T1000 (cell line): ENCODE data around the gene RPL13A.

Source experiments
- DNase-seq: peaks from one replicate; lab custom pipeline; 2025; ENCODE audit warnings: mixed read lengths; lab: John Stamatoyannopoulos, UW

RPL13A gene

GRCh38 chr19:49481020-49481683 lies 6.3 kb upstream of the RPL13A start:
- DNase-seq: no peak

DNA sequence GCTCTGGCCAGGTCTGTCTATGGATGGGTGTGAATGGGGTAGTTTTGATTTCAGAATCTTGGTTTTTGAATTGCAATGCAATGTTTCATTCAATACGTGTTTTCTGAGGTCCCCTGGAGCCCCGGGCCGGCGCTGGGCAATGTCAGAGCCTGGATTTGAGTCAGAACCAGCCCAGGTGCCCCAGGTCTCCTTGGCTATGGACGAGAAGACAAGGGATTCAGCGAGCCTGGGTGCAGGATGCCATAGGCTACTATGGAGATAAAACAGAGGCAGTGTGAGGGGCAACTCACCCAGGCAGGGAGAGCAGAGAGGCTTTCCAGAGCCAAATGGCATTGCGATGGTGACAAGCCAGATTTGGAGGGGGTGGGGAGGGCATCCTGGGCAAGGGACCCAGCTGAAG lies 1.2 kb upstream of the RPL13A start:
- DNase-seq: no peak

GRCh38 chr19:49486710-49487276 lies 615 bp upstream of the RPL13A start:
- no peak for DNase-seq

GRCh38 chr19:49488046-49488862 lies 846 bp downstream of the RPL13A start:
- no peak for DNase-seq

- DNase-seq: no peak
These were observed 1.6 kb downstream of the RPL13A start for GRCh38 chr19:49488863-49489537.

DNA sequence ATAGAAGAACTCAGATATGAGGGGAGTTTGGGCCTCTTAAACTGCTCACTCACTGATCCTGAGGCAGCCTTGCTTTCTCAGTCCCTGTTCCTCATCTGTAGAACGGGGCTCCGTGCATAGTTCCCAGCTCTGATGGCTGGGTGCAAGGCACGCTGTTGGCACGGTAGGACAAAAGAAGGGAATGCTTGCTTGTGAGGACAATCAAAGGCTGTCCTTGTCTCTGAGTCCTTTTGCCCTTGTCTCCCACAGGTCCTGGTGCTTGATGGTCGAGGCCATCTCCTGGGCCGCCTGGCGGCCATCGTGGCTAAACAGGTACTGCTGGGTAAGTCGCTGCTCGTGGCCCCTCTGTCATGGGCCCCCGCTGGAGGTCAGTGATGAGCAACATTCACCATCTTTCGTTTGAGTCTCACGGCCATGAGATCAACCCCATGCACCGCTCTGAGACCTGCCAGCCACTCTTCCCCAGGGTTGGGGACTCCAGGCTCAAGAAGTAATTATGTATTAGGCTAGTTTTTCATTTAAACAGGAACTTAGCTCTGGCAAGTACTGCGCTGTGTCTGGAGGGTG lies 2.3 kb downstream of the RPL13A start:
- DNase-seq: no peak

GRCh38 chr19:49490287-49491029 lies 3.0 kb downstream of the RPL13A start:
- DNase-seq: no peak

- no peak for DNase-seq
These were observed 3.8 kb downstream of the RPL13A start for GRCh38 chr19:49491030-49491803.

DNA sequence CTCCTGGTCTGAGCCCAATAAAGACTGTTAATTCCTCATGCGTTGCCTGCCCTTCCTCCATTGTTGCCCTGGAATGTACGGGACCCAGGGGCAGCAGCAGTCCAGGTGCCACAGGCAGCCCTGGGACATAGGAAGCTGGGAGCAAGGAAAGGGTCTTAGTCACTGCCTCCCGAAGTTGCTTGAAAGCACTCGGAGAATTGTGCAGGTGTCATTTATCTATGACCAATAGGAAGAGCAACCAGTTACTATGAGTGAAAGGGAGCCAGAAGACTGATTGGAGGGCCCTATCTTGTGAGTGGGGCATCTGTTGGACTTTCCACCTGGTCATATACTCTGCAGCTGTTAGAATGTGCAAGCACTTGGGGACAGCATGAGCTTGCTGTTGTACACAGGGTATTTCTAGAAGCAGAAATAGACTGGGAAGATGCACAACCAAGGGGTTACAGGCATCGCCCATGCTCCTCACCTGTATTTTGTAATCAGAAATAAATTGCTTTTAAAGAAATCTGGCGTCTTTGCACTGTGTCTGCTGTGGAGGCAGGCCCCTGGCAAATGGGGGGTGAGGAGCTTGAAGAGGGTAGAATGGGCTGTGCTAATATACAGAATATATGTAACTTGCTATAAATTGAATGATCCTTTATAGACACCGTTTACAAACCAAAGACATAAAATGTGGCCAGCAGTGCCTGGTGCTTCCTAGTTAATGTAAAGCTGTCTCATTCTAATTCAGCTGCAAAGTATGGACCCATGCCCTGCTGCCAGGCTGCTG lies 4.6 kb downstream of the RPL13A start:
- DNase-seq: no peak

GRCh38 chr19:49492573-49493405 lies 5.4 kb downstream of the RPL13A start:
- no peak for DNase-seq

DNA sequence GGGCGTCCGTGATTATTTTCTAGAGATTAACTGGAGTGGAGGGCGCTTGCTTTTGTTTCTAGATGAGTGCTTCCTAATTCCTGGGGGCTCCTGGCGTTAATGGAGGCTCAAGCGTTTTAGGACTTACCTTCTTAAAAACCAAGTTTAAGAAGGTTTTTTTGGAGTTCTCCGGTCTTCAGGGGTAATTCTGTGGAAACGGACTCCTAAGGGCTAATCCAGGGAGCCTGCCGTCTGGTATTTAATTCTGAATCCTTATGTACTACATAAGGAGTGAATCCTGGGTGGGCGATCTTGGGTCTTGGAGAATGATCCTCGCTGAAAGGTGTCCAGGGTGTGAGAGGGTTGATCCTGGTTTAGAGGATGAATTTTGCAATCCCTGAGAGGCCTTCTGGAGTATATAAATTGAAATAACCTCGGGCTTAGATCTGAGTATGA lies 9.2 kb downstream of the RPL13A start:
- no peak for DNase-seq

GRCh38 chr19:49497047-49497788 lies 9.8 kb downstream of the RPL13A start:
- peak; percentile 29 for DNase-seq

- no peak for DNase-seq
These were observed 10.3 kb downstream of the RPL13A start for GRCh38 chr19:49497789-49498103.

DNA sequence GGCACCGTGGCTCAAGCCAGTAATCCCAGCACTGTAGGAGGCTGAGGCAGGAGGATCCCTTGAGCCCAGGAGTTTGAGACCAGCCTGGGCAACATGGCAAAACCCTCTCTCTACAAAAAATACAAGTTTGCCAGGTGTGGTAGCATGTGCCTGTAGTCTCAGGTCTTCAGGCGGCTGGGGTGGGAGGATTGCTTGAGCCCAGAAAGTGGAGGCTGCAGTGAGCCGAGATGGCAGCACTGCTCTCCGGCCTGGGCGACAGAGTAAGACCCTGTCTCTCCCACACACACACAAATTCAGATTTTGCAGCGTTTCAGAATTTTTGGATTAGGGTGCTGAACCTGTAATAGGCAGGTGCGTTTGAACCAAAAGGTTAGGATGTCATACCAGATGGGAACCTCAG lies 11.1 kb downstream of the RPL13A start:
- DNase-seq: no peak

GRCh38 chr19:49499030-49499670 lies 11.7 kb downstream of the RPL13A start:
- no peak for DNase-seq

DNA sequence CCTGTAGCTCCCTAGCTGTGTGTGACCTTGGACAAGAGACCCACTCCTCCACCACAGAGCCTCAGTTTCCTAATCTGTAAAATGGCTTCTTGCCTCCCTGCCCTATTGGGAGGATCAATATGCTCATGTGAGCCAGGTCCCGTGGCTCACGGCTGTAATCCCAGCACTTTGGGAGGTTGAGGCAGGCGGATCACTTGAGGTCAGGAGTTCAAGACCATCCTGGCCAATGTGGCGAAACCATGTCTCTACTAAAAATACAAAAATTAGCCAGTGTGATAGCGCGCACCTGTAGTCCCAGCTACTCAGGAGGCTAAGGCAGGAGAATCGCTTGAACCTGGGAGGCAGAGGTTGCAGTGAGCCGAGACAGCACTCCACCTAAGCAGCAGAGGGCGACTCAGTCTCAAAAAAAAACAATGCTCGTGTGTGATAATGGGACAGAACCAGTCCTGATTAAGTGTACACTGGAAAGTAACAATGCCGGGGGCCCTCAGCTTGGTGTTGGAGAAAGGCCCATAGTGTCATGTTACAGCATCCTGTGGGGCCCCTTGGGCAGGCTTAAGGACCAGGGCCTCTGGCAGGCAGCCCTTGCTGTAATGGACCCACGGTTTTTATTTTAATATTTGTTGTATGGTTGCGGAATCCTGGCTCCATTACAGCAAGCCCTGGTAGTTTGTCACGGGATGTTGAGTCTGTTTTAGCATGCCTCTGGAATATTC lies 15.6 kb downstream of the RPL13A start:
- peak; percentile 40 for DNase-seq

GRCh38 chr19:49503582-49503962 lies 16.2 kb downstream of the RPL13A start:
- DNase-seq: no peak
